ENCODE data around the gene CTIF. TPM values are rescaled to one million over a fixed set of nuclear protein-coding genes. Genes with fewer than 3 reads are reported as not detected.

Gene CTIF
- polyA plus RNA-seq, 4 donors, result 8.1 to 22.6 (median 11.3) TPM

GRCh38 chr18:48826806-48827205, 288.0 kb downstream of the CTIF start:
- Histone ChIP-seq H3K27me3 (ENCODE audit: control insufficient read depth in 3 of 3, insufficient read depth in 3 of 3, low read length in 3 of 3) (no peaks in the 10 kb centered on the region), H3K9me3 (ENCODE audit: control insufficient read depth in 2 of 2, insufficient read depth in 1 of 2, low read depth in 1 of 2, low read length in 1 of 2) (no peaks in the 10 kb centered on the region), H3K27ac (ENCODE audit: low read depth in 1 of 3, low read length in 2 of 3) (peak overlapping the region in 1 of 3 donors; percentile 79), H3K36me3 (ENCODE audit: control insufficient read depth in 3 of 3, insufficient read depth in 2 of 3, low read depth in 1 of 3, low read length in 3 of 3) (peaks cover 0 to 6% (median 0%) of the 10 kb centered on the region in 3 donors), H3K4me3 (ENCODE audit: low read depth in 1 of 3, low read length in 3 of 3) (no peak overlapping the region), H3K4me1 (ENCODE audit: control insufficient read depth in 3 of 3, insufficient read depth in 2 of 3, low read depth in 1 of 3, low read length in 2 of 3) (peaks cover 0 to 52% (median 8%) of the 10 kb centered on the region in 3 donors)
- FAIRE-seq (no peak), DNase-seq (peak in 1 of 2 donors; percentile 72)
- WGBS, 3 donors, result 79 to 91% (median 83%) methylated on average over 8 of the region's 8 CpGs

- no peak for FAIRE-seq
- Histone ChIP-seq H3K36me3 (ENCODE audit: control insufficient read depth in 3 of 3, insufficient read depth in 2 of 3, low read depth in 1 of 3, low read length in 3 of 3) (peaks cover 0 to 6% (median 0%) of the 10 kb centered on the region in 3 donors), H3K27ac (ENCODE audit: low read depth in 1 of 3, low read length in 2 of 3) (peak overlapping the region in 2 of 3 donors; percentile 60 to 79), H3K27me3 (ENCODE audit: control insufficient read depth in 3 of 3, insufficient read depth in 3 of 3, low read length in 3 of 3) (no peaks in the 10 kb centered on the region), H3K4me1 (ENCODE audit: control insufficient read depth in 3 of 3, insufficient read depth in 2 of 3, low read depth in 1 of 3, low read length in 2 of 3) (peaks cover 0 to 53% (median 8%) of the 10 kb centered on the region in 3 donors), H3K9me3 (ENCODE audit: control insufficient read depth in 2 of 2, insufficient read depth in 1 of 2, low read depth in 1 of 2, low read length in 1 of 2) (no peaks in the 10 kb centered on the region), H3K4me3 (ENCODE audit: low read depth in 1 of 3, low read length in 3 of 3) (peak overlapping the region in 1 of 3 donors; percentile 22)
- DNase-seq, result peak in 1 of 2 donors; percentile 80
- 48 to 73% (median 73%) methylated on average over 21 of the region's 21 CpGs for WGBS, 3 donors
Observed at GRCh38 chr18:48827291-48828193, 288.7 kb downstream of the CTIF start.

- Histone ChIP-seq H3K4me3 (ENCODE audit: low read depth in 1 of 3, low read length in 3 of 3) (peak overlapping the region in 1 of 3 donors; percentile 22), H3K4me1 (ENCODE audit: control insufficient read depth in 3 of 3, insufficient read depth in 2 of 3, low read depth in 1 of 3, low read length in 2 of 3) (peaks cover under 1 to 60% (median 14%) of the 10 kb centered on the region in 3 donors), H3K27ac (ENCODE audit: low read depth in 1 of 3, low read length in 2 of 3) (peak overlapping the region in 1 of 3 donors; percentile 79), H3K9me3 (ENCODE audit: control insufficient read depth in 2 of 2, insufficient read depth in 1 of 2, low read depth in 1 of 2, low read length in 1 of 2) (no peaks in the 10 kb centered on the region), H3K27me3 (ENCODE audit: control insufficient read depth in 3 of 3, insufficient read depth in 3 of 3, low read length in 3 of 3) (no peaks in the 10 kb centered on the region), H3K36me3 (ENCODE audit: control insufficient read depth in 3 of 3, insufficient read depth in 2 of 3, low read depth in 1 of 3, low read length in 3 of 3) (peaks cover 0 to 6% (median 0%) of the 10 kb centered on the region in 3 donors)
- WGBS, 3 donors, result 28 to 53% (median 41%) methylated on average over 3 of the region's 3 CpGs
- DNase-seq (no peak), FAIRE-seq (no peak)
Observed at GRCh38 chr18:48828194-48828545, 289.3 kb downstream of the CTIF start.

GRCh38 chr18:48828691-48829442, 290.0 kb downstream of the CTIF start:
- DNase-seq, result peak in 1 of 2 donors; percentile 80
- H3K27ac ChIP-seq (ENCODE audit: low read depth in 1 of 3, low read length in 2 of 3), result peak overlapping the region in 1 of 3 donors; percentile 79
- H3K36me3 ChIP-seq (ENCODE audit: control insufficient read depth in 3 of 3, insufficient read depth in 2 of 3, low read depth in 1 of 3, low read length in 3 of 3), result peaks cover 0 to 6% (median 0%) of the 10 kb centered on the region in 3 donors
- FAIRE-seq, result no peak
- no peaks in the 10 kb centered on the region for H3K27me3 ChIP-seq (ENCODE audit: control insufficient read depth in 3 of 3, insufficient read depth in 3 of 3, low read length in 3 of 3)
- WGBS, 3 donors, result 22 to 42% (median 32%) methylated on average over 15 of the region's 15 CpGs
- no peaks in the 10 kb centered on the region for H3K9me3 ChIP-seq (ENCODE audit: control insufficient read depth in 2 of 2, insufficient read depth in 1 of 2, low read depth in 1 of 2, low read length in 1 of 2)
- H3K4me3 ChIP-seq (ENCODE audit: low read depth in 1 of 3, low read length in 3 of 3), result no peak overlapping the region
- H3K4me1 ChIP-seq (ENCODE audit: control insufficient read depth in 3 of 3, insufficient read depth in 2 of 3, low read depth in 1 of 3, low read length in 2 of 3), result peaks cover 2 to 67% (median 16%) of the 10 kb centered on the region in 3 donors

GRCh38 chr18:48829443-48830149, 290.8 kb downstream of the CTIF start:
- DNase-seq (peak in 1 of 2 donors; percentile 69), FAIRE-seq (no peak)
- Histone ChIP-seq H3K4me3 (ENCODE audit: low read depth in 1 of 3, low read length in 3 of 3) (no peak overlapping the region), H3K36me3 (ENCODE audit: control insufficient read depth in 3 of 3, insufficient read depth in 2 of 3, low read depth in 1 of 3, low read length in 3 of 3) (peaks cover 0 to 6% (median 0%) of the 10 kb centered on the region in 3 donors), H3K9me3 (ENCODE audit: control insufficient read depth in 2 of 2, insufficient read depth in 1 of 2, low read depth in 1 of 2, low read length in 1 of 2) (no peaks in the 10 kb centered on the region), H3K4me1 (ENCODE audit: control insufficient read depth in 3 of 3, insufficient read depth in 2 of 3, low read depth in 1 of 3, low read length in 2 of 3) (peaks cover 2 to 73% (median 16%) of the 10 kb centered on the region in 3 donors), H3K27ac (ENCODE audit: low read depth in 1 of 3, low read length in 2 of 3) (peak overlapping the region in 1 of 3 donors; percentile 79), H3K27me3 (ENCODE audit: control insufficient read depth in 3 of 3, insufficient read depth in 3 of 3, low read length in 3 of 3) (no peaks in the 10 kb centered on the region)
- 83 to 91% (median 88%) methylated on average over 13 of the region's 13 CpGs for WGBS, 3 donors

- Histone ChIP-seq H3K27me3 (ENCODE audit: control insufficient read depth in 3 of 3, insufficient read depth in 3 of 3, low read length in 3 of 3) (no peaks in the 10 kb centered on the region), H3K4me3 (ENCODE audit: low read depth in 1 of 3, low read length in 3 of 3) (no peak overlapping the region), H3K36me3 (ENCODE audit: control insufficient read depth in 3 of 3, insufficient read depth in 2 of 3, low read depth in 1 of 3, low read length in 3 of 3) (peaks cover 0 to 14% (median 0%) of the 10 kb centered on the region in 3 donors), H3K4me1 (ENCODE audit: control insufficient read depth in 3 of 3, insufficient read depth in 2 of 3, low read depth in 1 of 3, low read length in 2 of 3) (peaks cover 2 to 62% (median 16%) of the 10 kb centered on the region in 3 donors), H3K9me3 (ENCODE audit: control insufficient read depth in 2 of 2, insufficient read depth in 1 of 2, low read depth in 1 of 2, low read length in 1 of 2) (no peaks in the 10 kb centered on the region), H3K27ac (ENCODE audit: low read depth in 1 of 3, low read length in 2 of 3) (no peak overlapping the region)
- no peak for DNase-seq
- 87 to 92% (median 91%) methylated on average over 9 of the region's 9 CpGs for WGBS, 3 donors
- FAIRE-seq, result no peak
Observed at GRCh38 chr18:48831113-48831759, 292.4 kb downstream of the CTIF start.

- H3K9me3 ChIP-seq (ENCODE audit: control insufficient read depth in 2 of 2, insufficient read depth in 1 of 2, low read depth in 1 of 2, low read length in 1 of 2), result no peaks in the 10 kb centered on the region
- H3K4me1 ChIP-seq (ENCODE audit: control insufficient read depth in 3 of 3, insufficient read depth in 2 of 3, low read depth in 1 of 3, low read length in 2 of 3), result peaks cover 2 to 56% (median 16%) of the 10 kb centered on the region in 3 donors
- H3K36me3 ChIP-seq (ENCODE audit: control insufficient read depth in 3 of 3, insufficient read depth in 2 of 3, low read depth in 1 of 3, low read length in 3 of 3), result peaks cover 0 to 20% (median 0%) of the 10 kb centered on the region in 3 donors
- no peak for FAIRE-seq
- H3K4me3 ChIP-seq (ENCODE audit: low read depth in 1 of 3, low read length in 3 of 3), result no peak overlapping the region
- H3K27ac ChIP-seq (ENCODE audit: low read depth in 1 of 3, low read length in 2 of 3), result no peak overlapping the region
- H3K27me3 ChIP-seq (ENCODE audit: control insufficient read depth in 3 of 3, insufficient read depth in 3 of 3, low read length in 3 of 3), result no peaks in the 10 kb centered on the region
- no peak for DNase-seq
- WGBS, 3 donors, result 89 to 98% (median 91%) methylated on average over 6 of the region's 6 CpGs
Observed at GRCh38 chr18:48831802-48832201, 293.0 kb downstream of the CTIF start.

Data from small intestine (tissue), 7 donors.